ENCODE measurements around the gene NUB1. TPM values are rescaled to one million over a fixed set of nuclear protein-coding genes. Genes with fewer than 3 reads are reported as not detected.
A peak's percentile ranks its signal among the peaks of the same experiment; 100 is the strongest.

Gene NUB1
- total and polyA plus RNA-seq, 11 donors, result 22.6 to 56.3 (median 39.4) TPM

DNA sequence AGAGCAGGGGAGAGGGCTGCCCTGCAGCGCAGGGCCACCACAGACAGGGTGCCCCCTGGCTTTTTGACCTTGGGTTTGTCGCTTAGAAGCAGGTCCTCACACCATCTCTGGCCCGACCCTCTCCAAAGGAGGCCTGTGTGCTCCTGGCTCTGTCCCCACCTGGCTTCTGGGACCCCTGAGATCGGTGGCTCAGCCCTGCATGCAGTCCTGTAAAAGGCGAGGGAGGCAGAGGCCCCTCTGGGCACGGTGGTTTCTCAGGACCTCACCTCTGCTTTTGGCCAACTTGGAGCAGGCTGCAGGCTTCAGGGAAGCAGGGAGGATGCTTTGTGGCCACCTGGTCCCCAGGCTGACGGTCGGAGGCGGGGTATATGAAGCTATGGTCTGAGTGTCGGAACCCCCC lies 46.8 kb downstream of the NUB1 start:
- 89 to 95% (median 94%) methylated on average over 10 of the region's 10 CpGs for WGBS, 4 donors
- DNase-seq (peak in 1 of 5 donors; percentile 30), ATAC-seq (no peak)
- H3K27me3 ChIP-seq, result peaks cover 0 to 37% (median 0%) of the 10 kb centered on the region in 9 donors
- TF ChIP-seq CTCF (IDR thresholded peaks at IDR 0.05) (no peak), POLR2A (IDR thresholded peaks at IDR 0.05) (no peak)
- no peaks in the 10 kb centered on the region for H3K36me3 ChIP-seq
- no peak overlapping the region for H3K27ac ChIP-seq
- intact Hi-C loops (cut with DNase I), result loop anchor here in 2 of 10 donors (10.0 kb wide), 1 partner anchor 46 kb away; no protein-coding TSS in a partner anchor
- H3K9me3 ChIP-seq, result no peaks in the 10 kb centered on the region
- no peak overlapping the region for H3K4me3 ChIP-seq
- no peaks in the 10 kb centered on the region for H3K4me1 ChIP-seq

GRCh38 chr7:151389096-151389767 lies 47.6 kb downstream of the NUB1 start:
- DNase-seq (peak in 1 of 5 donors; percentile 25), ATAC-seq (no peak)

GRCh38 chr7:151389768-151390597 lies 48.4 kb downstream of the NUB1 start:
- Histone ChIP-seq H3K36me3 (no peaks in the 10 kb centered on the region), H3K9me3 (no peaks in the 10 kb centered on the region), H3K4me3 (no peak overlapping the region), H3K27me3 (peaks cover 0 to 35% (median 0%) of the 10 kb centered on the region in 9 donors), H3K27ac (no peak overlapping the region), H3K4me1 (no peaks in the 10 kb centered on the region)
- intact Hi-C loops (cut with DNase I), result loop anchor here in 2 of 10 donors (10.0 kb wide), 1 partner anchor 45 kb away; no protein-coding TSS in a partner anchor
- ATAC-seq (no peak), DNase-seq (peak in 1 of 5 donors; percentile 36)
- WGBS, 4 donors, result 84 to 87% (median 85%) methylated on average over 18 to 24 of the region's 24 CpGs
- TF ChIP-seq POLR2A (IDR thresholded peaks at IDR 0.05) (no peak), CTCF (IDR thresholded peaks at IDR 0.05) (no peak)

More at GRCh38 chr7:151389096-151389767, 47.6 kb downstream of the NUB1 start:
- no peaks in the 10 kb centered on the region for H3K36me3 ChIP-seq
- no peaks in the 10 kb centered on the region for H3K4me1 ChIP-seq
- no peak overlapping the region for H3K4me3 ChIP-seq
- peaks cover 0 to 35% (median 0%) of the 10 kb centered on the region in 9 donors for H3K27me3 ChIP-seq
- intact Hi-C loops (cut with DNase I), result loop anchor here in 2 of 10 donors (10.0 kb wide), 1 partner anchor 46 kb away; no protein-coding TSS in a partner anchor
- no peak overlapping the region for H3K27ac ChIP-seq
- no peak for TF ChIP-seq POLR2A (IDR thresholded peaks at IDR 0.05)
- TF ChIP-seq CTCF (IDR thresholded peaks at IDR 0.05), result no peak
- 89 to 95% (median 92%) methylated on average over 20 to 21 of the region's 21 CpGs for WGBS, 4 donors
- no peaks in the 10 kb centered on the region for H3K9me3 ChIP-seq

Data from heart left ventricle (tissue), 16 donors.